HS-27A (cell line): ENCODE results near the gene SLC2A6.
"Not testable (repeated sequence)": the region's sequence is repeated elsewhere in the genome, so short reads cannot be mapped to it uniquely, and the experiment has no call there.

Experiments
- DNase-seq: peaks from one replicate; pipeline ENCODE4 v3.0.0-alpha.2; 2012; ENCODE audit warnings: low read depth, missing footprints

Gene SLC2A6

DNA sequence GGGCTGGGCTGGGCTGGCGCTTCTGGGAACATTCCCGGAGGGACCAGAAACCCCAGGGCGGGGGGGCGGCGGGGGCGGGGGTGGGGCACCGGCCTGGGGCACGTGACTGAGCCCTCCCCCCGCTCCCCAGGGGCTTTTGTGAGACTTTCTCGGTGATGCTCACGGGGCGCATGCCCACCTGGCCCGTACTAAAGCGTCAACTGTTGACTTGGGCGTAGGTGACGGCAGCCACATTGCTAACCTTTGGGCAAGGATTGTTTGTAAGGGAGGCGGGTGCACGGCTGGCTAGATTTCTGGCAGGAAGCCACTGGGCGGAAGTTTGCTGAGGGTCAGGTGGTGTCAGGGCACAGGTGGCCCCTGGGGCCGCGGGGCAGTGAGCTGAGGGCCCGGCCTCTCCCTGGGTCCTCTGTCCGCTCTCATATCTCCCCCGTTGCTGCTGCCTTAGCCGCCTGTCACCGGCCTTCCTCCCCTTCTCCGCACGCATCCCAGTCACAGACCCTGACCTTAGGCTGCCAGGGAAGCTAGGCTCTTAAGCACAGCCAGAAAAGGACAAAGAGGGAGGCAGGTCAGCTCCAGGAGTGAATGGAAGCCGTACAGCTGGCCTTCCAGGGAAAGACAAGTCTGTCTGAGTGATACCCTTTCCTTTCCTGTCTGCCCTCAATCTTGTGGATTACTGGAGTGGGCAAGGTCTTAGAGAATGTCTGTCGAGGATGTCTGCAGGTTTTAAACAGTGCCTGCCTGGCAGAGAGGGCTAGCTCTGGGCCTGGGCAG, 18.3 kb downstream of the SLC2A6 start:
- DNase-seq: no peak

DNA sequence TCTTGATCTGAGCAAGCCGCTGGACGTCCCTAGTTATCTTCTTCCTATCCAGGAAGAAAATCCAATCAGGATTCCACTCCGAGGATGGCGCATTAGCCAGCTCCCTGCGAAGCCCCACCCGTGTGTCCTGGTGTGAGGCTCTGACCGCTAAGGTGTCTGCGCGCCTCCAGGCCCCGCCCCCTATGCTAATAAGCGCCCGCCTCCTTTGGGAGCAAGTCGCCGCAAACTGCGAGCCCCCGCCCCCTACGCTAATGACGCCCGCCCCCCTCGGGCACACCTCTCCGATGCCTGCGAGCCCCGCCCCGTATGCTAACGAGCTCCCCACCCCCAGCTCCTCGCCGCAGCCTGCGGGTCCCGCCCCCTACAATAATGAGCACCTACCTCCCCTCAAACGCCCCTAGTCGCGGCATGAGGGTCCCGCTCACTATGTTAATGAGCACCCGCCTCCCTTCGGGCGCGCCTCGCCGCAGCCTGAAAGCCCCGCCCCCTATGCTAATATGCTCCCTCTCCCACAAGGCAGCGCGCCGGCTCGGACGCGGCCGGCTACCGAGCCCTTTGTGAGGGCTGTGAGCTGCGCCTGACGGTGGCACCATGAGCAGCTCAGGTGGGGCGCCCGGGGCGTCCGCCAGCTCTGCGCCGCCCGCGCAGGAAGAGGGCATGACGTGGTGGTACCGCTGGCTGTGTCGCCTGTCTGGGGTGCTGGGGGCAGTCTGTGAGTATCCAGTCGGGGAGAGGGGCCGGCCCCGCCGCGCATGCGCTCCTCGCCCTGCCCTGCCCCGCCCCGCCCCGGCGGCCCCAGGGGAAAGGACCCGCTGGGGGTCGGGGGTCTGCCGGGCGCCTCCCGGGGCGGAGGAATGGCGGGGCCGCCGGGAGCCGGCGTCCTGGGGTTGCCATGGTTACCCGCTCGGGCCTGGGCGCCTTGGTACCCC, 19.2 kb downstream of the SLC2A6 start, which contains the start of gene CACFD1:
CACFD1 (plus strand) TSS at position 503 of the 929 bp plus-strand sequence; CDS start at position 592, 89 bp downstream.
- DNase-seq: peak; percentile 58

DNA sequence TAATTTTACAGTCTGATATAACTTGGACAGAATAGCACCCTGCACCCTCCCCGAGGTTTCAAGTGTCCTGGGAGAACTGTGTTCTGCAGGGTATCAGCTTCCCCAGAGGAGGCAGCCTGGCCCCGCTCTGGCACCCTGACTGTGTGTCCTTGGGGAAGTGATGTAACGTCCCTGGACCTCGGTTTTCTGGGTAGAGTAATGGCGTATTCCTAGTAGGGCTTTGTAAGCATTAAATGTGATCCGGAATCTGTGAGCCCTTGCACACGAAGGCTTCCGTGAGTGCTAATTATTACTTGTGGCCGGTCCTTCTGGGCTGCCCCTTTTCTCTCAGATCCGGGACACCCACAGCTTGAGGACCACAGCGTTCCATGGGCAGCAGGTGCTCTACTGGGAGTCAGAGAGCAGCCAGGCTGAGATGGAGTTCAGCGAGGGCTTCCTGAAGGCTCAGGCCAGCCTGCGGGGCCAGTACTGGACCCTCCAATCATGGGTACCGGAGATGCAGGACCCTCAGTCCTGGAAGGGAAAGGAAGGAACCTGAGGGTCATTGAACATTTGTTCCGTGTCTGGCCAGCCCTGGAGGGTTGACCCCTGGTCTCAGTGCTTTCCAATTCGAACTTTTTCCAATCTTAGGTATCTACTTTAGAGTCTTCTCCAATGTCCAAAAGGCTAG, 20.1 kb downstream of the SLC2A6 start:
- DNase-seq: no peak

DNA sequence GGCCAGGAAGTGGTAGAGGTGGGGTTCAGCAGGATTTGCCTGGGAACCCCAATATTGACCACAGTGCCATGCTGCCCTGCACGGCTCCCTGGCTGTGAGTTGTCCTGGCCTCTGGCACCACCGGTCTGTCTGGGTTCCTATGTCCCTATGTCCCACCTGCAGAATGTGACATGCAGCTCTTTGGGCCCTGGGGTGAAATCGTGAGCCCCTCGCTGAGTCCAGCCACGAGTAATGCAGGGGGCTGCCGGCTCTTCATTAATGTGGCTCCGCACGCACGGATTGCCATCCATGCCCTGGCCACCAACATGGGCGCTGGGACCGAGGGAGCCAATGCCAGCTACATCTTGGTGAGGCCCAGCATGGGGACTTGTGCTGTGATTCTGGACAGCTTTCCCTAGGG, 21.2 kb downstream of the SLC2A6 start:
- no peak for DNase-seq

- no peak for DNase-seq
Measured at GRCh38 chr9:133457233-133457632, 21.7 kb downstream of the SLC2A6 start.

DNA sequence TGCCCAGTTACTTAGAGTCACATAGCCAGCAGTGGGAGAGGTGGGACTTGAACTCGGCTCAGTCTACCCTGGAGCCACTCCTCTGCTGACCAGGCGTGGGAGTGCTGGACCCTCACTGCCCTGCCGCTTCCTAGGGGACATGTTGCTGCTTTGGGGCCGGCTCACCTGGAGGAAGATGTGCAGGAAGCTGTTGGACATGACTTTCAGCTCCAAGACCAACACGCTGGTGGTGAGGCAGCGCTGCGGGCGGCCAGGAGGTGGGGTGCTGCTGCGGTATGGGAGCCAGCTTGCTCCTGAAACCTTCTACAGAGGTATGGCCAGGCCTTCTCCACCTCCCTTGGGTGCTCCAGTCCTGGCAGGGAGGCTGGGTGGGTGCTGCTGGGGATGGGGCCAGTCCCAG, 22.5 kb downstream of the SLC2A6 start:
- no peak for DNase-seq

- DNase-seq: no peak
Measured at GRCh38 chr9:133455936-133456335, 23.0 kb downstream of the SLC2A6 start.

DNA sequence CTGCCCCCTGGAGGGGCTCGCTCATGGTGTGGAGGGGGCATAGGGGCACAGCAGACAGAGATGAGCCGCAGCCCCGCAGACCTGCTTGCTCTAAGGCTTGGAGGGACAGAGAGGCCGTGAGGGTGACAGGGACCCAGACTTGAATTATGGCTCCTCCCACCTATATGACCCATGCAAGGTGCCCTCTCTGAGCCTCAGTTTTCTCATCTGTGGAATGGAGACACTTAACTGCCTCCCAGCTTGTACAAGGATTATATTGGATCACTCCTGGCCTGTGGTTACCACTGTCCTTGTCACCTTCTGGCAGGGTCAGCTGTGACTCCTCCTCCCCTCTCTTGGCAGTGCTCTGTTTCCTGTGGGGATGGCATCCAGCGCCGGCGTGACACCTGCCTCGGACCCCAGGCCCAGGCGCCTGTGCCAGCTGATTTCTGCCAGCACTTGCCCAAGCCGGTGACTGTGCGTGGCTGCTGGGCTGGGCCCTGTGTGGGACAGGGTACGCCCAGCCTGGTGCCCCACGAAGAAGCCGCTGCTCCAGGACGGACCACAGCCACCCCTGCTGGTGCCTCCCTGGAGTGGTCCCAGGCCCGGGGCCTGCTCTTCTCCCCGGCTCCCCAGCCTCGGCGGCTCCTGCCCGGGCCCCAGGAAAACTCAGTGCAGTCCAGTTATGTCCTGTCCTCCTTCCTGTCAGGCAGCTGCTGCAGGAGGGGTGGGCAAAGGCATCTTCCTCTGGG, 23.8 kb downstream of the SLC2A6 start:
- no peak for DNase-seq

GRCh38 chr9:133454325-133454724, 24.6 kb downstream of the SLC2A6 start:
- no peak for DNase-seq

DNA sequence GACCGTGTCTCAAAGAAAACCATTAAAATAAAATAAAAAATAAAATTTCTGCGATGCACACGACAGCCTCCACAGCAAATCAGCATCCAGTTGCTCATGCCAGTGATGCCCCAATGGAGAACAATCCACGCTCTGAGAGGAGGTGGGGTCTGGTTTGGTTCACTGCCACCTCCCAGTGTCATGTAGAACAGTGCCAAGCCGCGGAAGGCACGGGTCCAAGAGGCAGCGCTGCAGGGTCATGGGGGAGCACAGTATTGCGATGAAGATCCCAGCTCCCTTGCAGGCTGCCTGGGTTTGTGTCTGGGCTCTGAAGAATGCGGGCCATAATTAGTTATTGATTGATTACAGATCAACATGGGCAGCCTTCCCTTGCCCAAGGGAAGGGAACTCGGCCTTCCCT, 25.2 kb downstream of the SLC2A6 start:
- no peak for DNase-seq

DNA sequence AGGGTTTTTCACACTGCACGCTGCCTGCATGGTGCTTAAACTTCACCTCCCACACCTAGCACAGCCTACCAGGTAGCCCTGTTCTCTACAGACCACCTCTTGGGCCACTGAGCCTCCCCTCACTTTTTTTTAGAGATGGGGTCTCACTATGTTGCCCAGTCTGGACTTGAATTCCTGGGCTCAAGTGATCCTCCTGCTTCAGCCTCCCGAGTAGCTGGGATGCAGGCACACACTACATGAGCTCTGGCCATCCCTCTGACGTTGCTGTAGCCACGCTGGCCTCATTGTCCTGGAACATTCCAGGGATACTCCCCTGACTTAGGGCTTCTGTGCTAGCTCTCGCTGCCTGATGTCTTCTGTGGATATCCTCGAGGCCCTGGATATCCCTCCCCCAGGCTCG, 26.3 kb downstream of the SLC2A6 start:
- DNase-seq: no peak

DNA sequence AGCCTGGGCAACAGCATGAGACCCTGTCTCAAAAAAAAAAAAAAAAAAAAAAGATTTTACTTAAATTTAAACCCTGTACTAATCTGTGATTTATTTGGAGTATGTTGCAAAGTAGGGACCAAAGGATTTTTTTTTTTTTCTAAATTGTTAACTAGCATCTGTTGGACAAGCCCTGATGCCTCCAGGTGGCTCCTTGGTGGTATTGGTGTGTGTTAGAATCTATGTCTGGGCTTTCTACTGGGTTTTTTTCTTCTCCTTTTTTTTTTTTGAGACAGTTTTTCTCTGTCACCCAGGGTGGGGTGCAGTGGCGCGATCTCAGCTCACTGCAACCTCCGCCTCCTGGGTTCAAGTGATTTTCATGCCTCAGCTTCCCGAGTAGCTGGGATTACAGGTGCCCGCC, 27.0 kb downstream of the SLC2A6 start:
- DNase-seq: not testable (repeated sequence)

DNA sequence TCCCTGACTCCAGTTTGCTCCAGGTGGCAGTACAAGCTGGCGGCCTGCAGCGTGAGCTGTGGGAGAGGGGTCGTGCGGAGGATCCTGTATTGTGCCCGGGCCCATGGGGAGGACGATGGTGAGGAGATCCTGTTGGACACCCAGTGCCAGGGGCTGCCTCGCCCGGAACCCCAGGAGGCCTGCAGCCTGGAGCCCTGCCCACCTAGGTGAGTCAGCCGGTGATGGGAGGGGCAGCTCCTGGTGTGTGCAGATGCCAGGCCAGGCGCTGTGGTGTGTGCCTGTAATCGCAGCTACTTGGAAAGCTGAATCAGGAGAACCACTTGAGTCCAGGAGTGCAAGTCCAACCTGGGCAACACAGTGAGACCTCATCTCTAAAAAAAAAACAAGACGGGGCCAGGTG, 29.1 kb downstream of the SLC2A6 start:
- DNase-seq: no peak

- DNase-seq: no peak
Measured at GRCh38 chr9:133448487-133448972, 30.4 kb downstream of the SLC2A6 start.

DNA sequence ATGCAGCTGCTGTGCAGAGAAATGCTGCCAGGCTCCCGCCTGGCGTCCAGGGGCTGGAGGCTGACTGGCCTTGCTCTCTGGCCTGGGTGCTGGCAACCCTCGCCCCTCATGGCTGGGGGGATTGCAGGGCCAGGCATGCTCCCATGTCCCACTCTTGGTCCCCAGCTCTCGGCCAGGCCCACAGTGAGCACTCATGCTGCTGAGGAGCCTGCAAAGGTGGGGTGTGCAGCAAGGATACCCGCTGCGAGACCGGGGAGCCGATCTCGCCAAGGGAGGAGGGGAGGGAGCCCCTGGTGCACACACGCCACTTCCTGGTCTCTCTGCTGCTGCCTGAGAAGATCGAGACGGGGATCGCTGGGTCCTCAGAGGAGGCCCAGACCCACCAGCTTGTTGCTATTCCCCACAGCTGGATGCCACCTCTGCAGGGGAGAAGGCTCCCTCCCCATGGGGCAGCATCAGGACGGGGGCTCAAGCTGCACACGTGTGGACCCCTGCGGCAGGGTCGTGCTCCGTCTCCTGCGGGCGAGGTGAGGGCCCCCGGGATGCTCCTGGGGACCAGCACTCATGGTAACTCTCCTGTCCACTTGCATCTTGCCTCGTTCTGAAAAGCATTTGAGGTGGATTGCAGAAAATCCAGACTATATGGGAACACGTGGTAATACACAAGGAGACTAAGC, 33.5 kb downstream of the SLC2A6 start:
- DNase-seq: no peak

GRCh38 chr9:133443982-133444381, 34.9 kb downstream of the SLC2A6 start:
- DNase-seq: no peak

DNA sequence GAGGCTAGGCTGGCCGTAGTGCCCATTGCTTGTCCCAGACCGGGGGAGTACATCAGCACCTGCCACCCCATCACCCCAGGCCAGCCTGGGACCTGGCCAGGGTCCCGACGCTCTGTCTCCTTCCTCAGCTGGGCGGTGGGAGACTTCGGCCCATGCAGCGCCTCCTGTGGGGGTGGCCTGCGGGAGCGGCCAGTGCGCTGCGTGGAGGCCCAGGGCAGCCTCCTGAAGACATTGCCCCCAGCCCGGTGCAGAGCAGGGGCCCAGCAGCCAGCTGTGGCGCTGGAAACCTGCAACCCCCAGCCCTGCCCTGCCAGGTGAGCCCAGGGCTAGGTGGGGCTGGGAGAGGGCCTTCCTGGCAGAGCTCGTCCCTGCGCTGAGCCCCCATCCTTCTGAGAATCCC, 35.7 kb downstream of the SLC2A6 start:
- DNase-seq: no peak

- no peak for DNase-seq
Measured at GRCh38 chr9:133441571-133441970, 37.3 kb downstream of the SLC2A6 start.

- no peak for DNase-seq
Measured at GRCh38 chr9:133440874-133441273, 38.0 kb downstream of the SLC2A6 start.

GRCh38 chr9:133439337-133439736, 39.6 kb downstream of the SLC2A6 start:
- no peak for DNase-seq
